K562 (cell line): ENCODE measurements around the gene PLD6. TPM values are rescaled to one million over a fixed set of nuclear protein-coding genes. Genes with fewer than 3 reads are reported as not detected.

ENCODE experiments used
- E2F8 ChIP-seq: fragments of 450-650 bp; IDR thresholded peaks from 2 replicates; pipeline ENCODE4 v1.7.1; 2018; ENCODE audit warnings: mild to moderate bottlenecking, low read depth; ENCODE audit not compliant: partially characterized antibody
- GABPB1 ChIP-seq: sonication (generic); formaldehyde crosslinking; IDR thresholded peaks from 2 replicates; pipeline ENCODE4 v1.8.0; 2022; ENCODE audit warnings: mild to moderate bottlenecking, missing genetic modification reagents
- HDAC6 ChIP-seq: IDR thresholded peaks from 2 replicates; pipeline ENCODE4 v1.6.1; 2012; ENCODE audit warnings: low read depth, mild to moderate bottlenecking, control low read depth, inconsistent platforms, low read length, moderate library complexity
- MBD2 ChIP-seq: sonication (generic); IDR thresholded peaks from 2 replicates; pipeline ENCODE4 v1.6.1; 2016; ENCODE audit warnings: low read depth, borderline replicate concordance
- NBN ChIP-seq: fragments of 450-650 bp; IDR thresholded peaks from 2 replicates; pipeline ENCODE4 v1.6.1; 2016; ENCODE audit warnings: low read depth, mild to moderate bottlenecking
- NEUROD1 ChIP-seq: fragments of 150-350 bp; IDR thresholded peaks from 2 replicates; pipeline ENCODE4 v1.6.1; 2014; ENCODE audit warnings: borderline replicate concordance, low read length, low read depth; ENCODE audit not compliant: partially characterized antibody
- PBX2 ChIP-seq, 2 experiments: IDR thresholded peaks in 1 of 2; conservative IDR thresholded peaks in 1 of 2; 2 replicates each; pipeline ENCODE4 v1.6.1; 2016; ENCODE audit warnings: low read depth in 2 of 2, mild to moderate bottlenecking in 1 of 2, missing compliant biosample characterization in 1 of 2, missing genetic modification characterization in 1 of 2, moderate library complexity in 1 of 2
- PREB ChIP-seq: sonication (generic); formaldehyde crosslinking; IDR thresholded peaks from 2 replicates; pipeline ENCODE4 v1.8.1; 2023; ENCODE audit warnings: mild to moderate bottlenecking, missing genetic modification reagents
- RB1 ChIP-seq: fragments of 450-650 bp; IDR thresholded peaks from 2 replicates; pipeline ENCODE4 v1.6.1; 2017; ENCODE audit warnings: low read depth, mild to moderate bottlenecking
- RCOR1 ChIP-seq, 2 experiments: IDR thresholded peaks; 2 replicates each; pipeline ENCODE4 v1.6.1; 2012; ENCODE audit warnings: low read depth in 2 of 2, low read length in 2 of 2, borderline replicate concordance in 1 of 2, improper control_type of control experiment in 1 of 2
- TAF15 ChIP-seq: fragments of 200-400 bp; formaldehyde crosslinking; IDR thresholded peaks from 2 replicates; pipeline ENCODE4 v1.6.1; 2017; ENCODE audit warnings: mild to moderate bottlenecking, low read depth, low read length, moderate library complexity
- TARDBP ChIP-seq: fragments of 450-650 bp; IDR thresholded peaks from 2 replicates; pipeline ENCODE4 v1.6.1; 2016
- TCF7L2 ChIP-seq: fragments of 150-350 bp; IDR thresholded peaks from 2 replicates; pipeline ENCODE4 v1.6.1; 2016; ENCODE audit warnings: low read depth, mild to moderate bottlenecking, low read length, moderate library complexity
- U2AF1 ChIP-seq: fragments of 200-400 bp; formaldehyde crosslinking; optimal IDR thresholded peaks from 2 replicates; pipeline ENCODE3; 2017; ENCODE audit warnings: mild to moderate bottlenecking, low read depth, low read length, moderate library complexity
- ZBTB7A ChIP-seq: IDR thresholded peaks from 2 replicates; pipeline ENCODE4 v1.6.1; 2011; ENCODE audit warnings: low read depth, mild to moderate bottlenecking, low read length, moderate library complexity, borderline replicate concordance; ENCODE audit not compliant: control insufficient read depth
- ZEB2 ChIP-seq: fragments of 450-650 bp; IDR thresholded peaks from 2 replicates; pipeline ENCODE4 v1.6.1; 2016
- ZNF124 ChIP-seq: sonication (generic); formaldehyde crosslinking; IDR thresholded peaks from 2 replicates; pipeline ENCODE4 v1.8.1; 2022; ENCODE audit warnings: missing genetic modification reagents
- ZNF146 ChIP-seq: IDR thresholded peaks from one replicate; pipeline ENCODE4 v1.6.1; 2018; ENCODE audit warnings: missing compliant biosample characterization; ENCODE audit not compliant: unreplicated experiment
- ZNF347 ChIP-seq: fragments of 450-650 bp; formaldehyde crosslinking; IDR thresholded peaks from 2 replicates; pipeline ENCODE4 v1.4.0; 2020; ENCODE audit warnings: low read depth, mild to moderate bottlenecking, moderate library complexity
- ZNF408 ChIP-seq: fragments of 250-450 bp; sonication (Bioruptor Pico); IDR thresholded peaks from 2 replicates; pipeline ENCODE4 v1.4.0; 2020; ENCODE audit warnings: low read depth, mild to moderate bottlenecking, moderate library complexity
- ZNF41 ChIP-seq: fragments of 250-450 bp; sonication (Bioruptor Pico); conservative IDR thresholded peaks from 2 replicates; pipeline ENCODE4 v1.4.0; 2020; ENCODE audit warnings: mild to moderate bottlenecking
- ZNF707 ChIP-seq: fragments of 250-450 bp; sonication (Bioruptor Pico); conservative IDR thresholded peaks from 2 replicates; pipeline ENCODE4 v1.8.0; 2022; ENCODE audit warnings: inconsistent platforms, mild to moderate bottlenecking, moderate library complexity
- ZNF77 ChIP-seq: fragments of 250-450 bp; sonication (Bioruptor Pico); IDR thresholded peaks from 2 replicates; pipeline ENCODE4 v1.5.0; 2020
- polyA plus RNA-seq, 8 experiments: library from polyadenylated mRNA; depleted of rRNA in 4 of 8; stranded (reverse) in 5 of 8; unstranded in 3 of 8; fragments of >200 nt; fragmentation: Nextera tagmentation in 2 of 8; fragmentation: Illumina TruSeq in 1 of 8; extraction: Ambion mirVana in 2 of 8; extraction: Trizol in 1 of 8; gene quantifications; 2 replicates each; pipeline versions ENCODE4 v1.2.1 to v1.2.3, GENCODE V29; 2011 to 2014; ENCODE audit warnings: inconsistent platforms in 1 of 8, missing spikeins in 1 of 8
- total RNA-seq, 7 experiments: library from RNA; depleted of rRNA in 6 of 7; stranded (reverse); fragments of >200 nt in 6 of 7; fragmentation: Illumina TruSeq in 2 of 7; extraction: Trizol in 2 of 7; gene quantifications; 2 replicates each; pipeline versions ENCODE4 v1.2.1 to v1.2.3, GENCODE V29; 2011 to 2021; ENCODE audit warnings: low replicate concordance in 1 of 7

The PLD6 gene
- total and polyA plus RNA-seq, 9 of the 15 experiments (the other 6 are each of a cell fraction or from before 2014, with no cell fraction given), result 3.6 to 15.6 (median 10.0) TPM

- TF ChIP-seq E2F8, result no peak
- TF ChIP-seq ZEB2, result no peak
- 0 out of 4 replicates have a peak, but pooled peaks of 1 of the 2 experiments have one; percentile 5 for TF ChIP-seq RCOR1 (IDR thresholded peaks at IDR 0.05; ENCODE audit: borderline replicate concordance in 1 of 2, low read depth in 2 of 2, low read length in 2 of 2)
- TF ChIP-seq ZNF146, result no peak
- no peak for TF ChIP-seq PBX2 (CRISPR knock-in tag; IDR thresholded peaks at IDR 0.05; ENCODE audit: low read depth)
- TF ChIP-seq PBX2 (tag; conservative IDR thresholded peaks at IDR 0.05; ENCODE audit: low read depth), result no peak
- TF ChIP-seq RB1, result peak; percentile 76; the same call in 1 of the 2 replicates
- TF ChIP-seq ZNF124 (CRISPR knock-in tag), result no peak
- TF ChIP-seq ZBTB7A, result no peak; the same call in none of the 2 replicates
- TF ChIP-seq U2AF1, result no peak
- TF ChIP-seq NEUROD1, result peak; percentile 68
- no peak for TF ChIP-seq NBN
- no peak for TF ChIP-seq ZNF347 (CRISPR knock-in tag)
- no peak for TF ChIP-seq PREB
- TF ChIP-seq TCF7L2, result peak; percentile 86
- TF ChIP-seq TAF15, result no peak
- no peak for TF ChIP-seq HDAC6
- TF ChIP-seq GABPB1 (CRISPR knock-in tag), result peak; percentile 51; the same call in 1 of the 2 replicates
- no peak for TF ChIP-seq ZNF408 (CRISPR knock-in tag)
- TF ChIP-seq ZNF707 (CRISPR knock-in tag), result no peak
- peak; percentile 95 for TF ChIP-seq MBD2
- no peak for TF ChIP-seq TARDBP
- TF ChIP-seq ZNF41, result no peak
- TF ChIP-seq ZNF77 (CRISPR knock-in tag), result no peak
These were observed 31.1 kb upstream of the PLD6 start, which contains the start of gene FLCN (continued) for GRCh38 chr17:17237026-17237799.
